HG03095 (cell line): Measurements from ENCODE around the gene ANKRD23.

Source experiments
- ATAC-seq: cut with Tn5 transposase; IDR thresholded peaks from one replicate; pipeline ENCODE4 v1.9.1; 2021; ENCODE audit warnings: moderate library complexity; ENCODE audit not compliant: unreplicated experiment

The ANKRD23 gene

DNA sequence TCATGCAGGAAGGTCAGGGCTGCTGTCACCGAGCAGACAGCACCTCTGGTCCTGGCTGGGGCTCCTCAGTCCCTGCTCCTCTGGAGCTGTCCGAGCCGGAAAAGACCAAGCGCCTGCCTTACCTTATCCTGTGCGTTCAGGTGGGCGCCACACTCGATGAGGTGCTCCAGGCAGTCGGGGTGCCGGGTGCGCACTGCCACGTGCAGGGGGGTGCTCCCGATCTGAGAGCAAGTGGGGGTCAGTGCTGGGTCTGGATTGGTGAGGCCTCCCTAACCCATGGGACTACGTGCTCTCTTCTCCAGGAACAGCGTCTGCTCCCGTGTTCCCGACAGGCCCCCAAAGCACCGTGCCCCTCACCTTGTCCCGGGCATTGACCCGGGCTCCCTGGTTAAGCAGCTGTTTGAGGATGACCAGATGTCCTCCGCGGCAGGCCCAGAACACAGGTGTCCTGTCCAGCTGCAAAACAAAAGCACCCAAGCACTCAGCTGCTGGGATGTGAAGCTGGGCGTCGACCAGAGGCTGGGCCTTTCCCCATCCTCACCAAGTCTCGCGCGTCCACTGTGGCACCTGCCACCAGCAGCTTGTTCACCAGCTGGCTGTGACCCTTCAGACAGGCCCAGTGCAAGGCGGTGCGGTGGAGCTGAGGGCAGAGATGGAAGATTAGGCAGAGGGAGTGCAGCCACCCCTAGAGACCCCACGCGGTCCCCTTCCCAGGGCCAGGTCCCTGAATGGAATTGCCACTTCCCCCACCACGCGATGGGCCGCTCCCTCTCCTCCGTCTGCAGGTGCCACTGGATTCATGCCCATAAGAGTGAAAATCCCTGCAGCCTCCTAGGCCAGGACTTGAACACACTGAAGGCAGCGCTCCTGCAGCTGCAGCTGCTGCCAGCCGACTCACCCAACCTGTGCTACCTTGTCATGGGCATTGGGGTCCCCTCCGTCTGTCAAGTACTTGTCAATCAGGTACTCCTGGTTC is 3.7 kb downstream of the ANKRD23 start:
- ATAC-seq = no peak

DNA sequence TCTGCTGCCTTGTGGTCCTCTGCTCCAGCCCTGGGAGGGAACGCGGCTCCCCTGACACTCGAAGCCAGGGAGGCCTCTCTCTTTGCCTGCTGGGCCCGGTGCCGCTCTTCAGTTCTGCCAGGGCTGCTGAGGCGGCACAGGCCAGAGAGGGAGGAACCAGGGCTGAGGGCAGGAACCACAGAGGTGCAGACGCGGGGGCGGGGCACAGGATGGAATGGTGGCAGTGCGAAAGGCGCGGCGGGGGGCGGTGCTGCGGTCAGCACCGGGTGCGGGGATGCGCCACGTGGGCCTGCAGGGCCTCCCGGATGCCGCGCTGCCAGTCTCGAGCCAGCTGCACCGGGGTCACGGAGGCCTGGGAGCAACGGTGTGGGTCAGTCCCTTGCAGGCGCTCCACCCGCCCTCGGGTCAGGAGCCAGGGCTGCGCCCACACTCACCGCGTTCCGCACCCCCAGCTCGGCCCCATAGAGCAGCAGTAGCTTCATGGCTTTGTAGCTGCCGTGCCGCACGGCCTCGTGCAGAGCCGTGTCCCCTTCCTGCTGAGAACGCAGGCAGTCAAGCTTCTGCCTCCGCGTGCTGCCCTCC is 4.4 kb downstream of the ANKRD23 start:
- ATAC-seq = no peak

GRCh38 chr2:96838345-96839292 is 5.2 kb downstream of the ANKRD23 start:
- no peak for ATAC-seq

- no peak for ATAC-seq
These were observed 6.2 kb downstream of the ANKRD23 start for GRCh38 chr2:96837575-96837974.

DNA sequence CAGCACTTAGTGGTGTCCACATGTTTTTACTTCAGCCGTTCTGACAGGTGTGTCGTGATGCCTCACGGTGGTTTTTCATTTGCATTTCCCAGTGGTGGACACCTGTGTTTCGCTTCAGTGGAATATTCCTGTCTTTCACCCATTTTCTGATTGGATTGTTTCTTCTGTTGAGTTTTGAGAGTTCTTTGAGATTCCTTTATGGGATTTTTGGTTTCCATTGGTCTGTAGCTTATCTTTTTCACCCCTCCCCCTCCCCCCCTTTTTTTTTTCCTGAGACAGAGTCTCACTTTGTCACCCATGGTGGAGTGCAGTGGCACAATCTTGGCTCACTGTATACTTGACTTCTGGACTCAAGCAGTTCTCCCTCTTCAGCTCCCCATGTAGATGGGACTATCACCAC is 8.0 kb downstream of the ANKRD23 start:
- no peak for ATAC-seq

GRCh38 chr2:96832754-96833507 is 10.9 kb downstream of the ANKRD23 start:
- ATAC-seq = no peak

GRCh38 chr2:96832408-96832753 is 11.4 kb downstream of the ANKRD23 start:
- ATAC-seq = no peak

GRCh38 chr2:96831679-96832078 is 12.1 kb downstream of the ANKRD23 start:
- ATAC-seq = no peak

DNA sequence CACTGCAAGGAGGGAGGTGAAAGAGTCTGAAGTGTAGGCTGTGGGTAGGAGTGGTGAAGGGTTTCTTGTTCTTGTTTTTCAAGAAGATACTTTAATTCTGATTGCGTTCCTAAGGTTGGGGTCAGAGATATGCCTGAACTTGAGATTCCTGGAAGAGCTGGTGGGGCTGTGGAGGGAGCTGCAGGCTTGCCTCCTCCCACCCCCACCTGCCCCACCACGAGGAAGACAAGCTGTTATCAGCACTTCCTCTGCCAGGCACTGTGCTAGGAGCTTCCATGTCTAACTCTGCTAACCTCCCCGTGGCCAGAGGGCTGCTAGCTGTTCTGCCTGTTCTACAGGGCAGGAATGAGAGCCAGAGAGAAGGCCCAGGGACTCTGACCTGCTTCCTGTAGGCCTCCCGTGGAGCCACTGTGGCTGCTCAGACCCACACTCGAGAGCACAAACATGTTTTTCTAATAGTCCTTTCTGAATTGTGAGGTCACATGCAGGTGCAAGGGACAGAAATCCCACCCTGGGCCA is 13.7 kb downstream of the ANKRD23 start:
- ATAC-seq = no peak

DNA sequence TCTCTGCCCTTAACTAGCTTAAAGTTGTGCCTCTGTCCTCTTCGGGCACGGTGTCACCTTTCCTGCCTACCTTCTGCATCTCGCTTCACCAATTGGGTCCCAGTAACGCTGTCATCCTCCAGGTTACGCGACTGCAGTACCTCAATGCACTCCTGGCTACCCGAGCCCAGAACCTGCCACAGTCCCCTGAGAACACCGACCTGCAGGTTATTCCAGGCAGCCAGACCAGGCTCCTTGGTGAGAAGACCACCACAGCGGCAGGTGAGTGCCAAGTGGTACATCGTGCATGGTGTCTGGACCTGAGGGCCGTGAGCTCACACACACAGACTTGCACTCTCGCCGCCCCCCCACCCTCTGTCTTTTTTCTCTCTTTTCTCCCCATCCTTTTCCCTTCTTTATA is 14.9 kb downstream of the ANKRD23 start:
- no peak for ATAC-seq

DNA sequence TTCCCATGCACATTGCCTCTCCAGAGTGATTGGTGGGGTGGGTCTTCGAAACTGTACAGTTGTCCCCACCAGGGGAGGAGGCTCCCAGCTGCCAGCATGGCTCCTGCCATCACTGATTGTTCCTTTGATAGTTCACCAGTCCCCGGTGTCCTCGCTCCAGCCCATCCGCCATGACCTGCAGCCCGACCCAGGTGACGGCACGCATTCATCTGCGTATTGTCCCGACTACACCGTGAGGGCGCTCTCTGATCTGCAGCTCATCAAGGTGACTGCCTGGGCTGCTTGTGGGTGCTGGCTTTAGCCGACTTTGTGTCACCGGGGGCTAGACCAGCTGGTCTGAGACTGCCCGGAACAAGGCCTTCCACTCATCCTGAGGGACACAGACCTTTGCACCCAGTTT is 15.4 kb downstream of the ANKRD23 start:
- ATAC-seq = no peak

- ATAC-seq = no peak
These were observed 17.1 kb downstream of the ANKRD23 start for GRCh38 chr2:96826546-96827278.

DNA sequence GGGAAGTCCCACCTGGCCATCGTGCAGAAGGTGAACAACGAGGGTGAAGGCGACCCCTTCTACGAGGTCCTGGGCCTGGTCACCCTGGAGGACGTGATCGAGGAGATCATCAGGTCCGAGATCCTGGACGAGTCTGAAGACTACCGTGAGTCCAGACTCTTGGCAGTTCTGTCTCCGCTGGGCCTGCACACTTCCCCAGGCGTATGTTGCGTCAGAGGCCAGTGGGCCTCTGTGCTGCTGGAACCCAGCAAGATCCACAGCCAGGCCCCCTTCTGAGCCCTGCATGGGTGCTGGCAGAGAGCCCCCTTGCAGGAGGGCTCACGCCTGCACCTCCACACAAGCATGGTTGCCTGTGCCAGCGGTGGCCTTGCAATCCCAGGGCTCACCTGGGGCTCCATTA is 18.8 kb downstream of the ANKRD23 start:
- ATAC-seq = no peak

GRCh38 chr2:96824079-96824870 is 19.5 kb downstream of the ANKRD23 start:
- no peak for ATAC-seq

DNA sequence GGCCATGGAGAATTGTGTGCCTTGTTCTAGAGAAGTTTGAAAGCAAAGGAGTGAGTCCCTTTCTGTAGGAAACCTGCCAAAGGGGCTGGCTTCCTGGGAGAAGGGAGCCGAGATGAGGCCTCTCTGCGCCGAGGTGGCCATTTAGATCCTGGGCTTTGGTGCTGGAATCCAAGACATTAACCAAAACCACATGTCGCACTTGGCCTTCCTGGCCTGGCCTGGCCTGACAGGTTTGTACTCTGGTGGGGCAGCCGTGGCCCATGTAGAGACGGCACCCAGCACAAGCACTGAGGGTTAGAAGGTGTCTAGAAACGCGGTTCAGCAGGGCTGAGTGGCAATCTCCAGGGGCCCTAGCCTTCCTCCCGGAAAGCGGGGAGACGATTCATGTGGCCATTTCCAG is 20.6 kb downstream of the ANKRD23 start:
- no peak for ATAC-seq

- ATAC-seq = no peak
These were observed 21.0 kb downstream of the ANKRD23 start for GRCh38 chr2:96822786-96823185.

- ATAC-seq = no peak
These were observed 22.6 kb downstream of the ANKRD23 start for GRCh38 chr2:96821113-96821675.

DNA sequence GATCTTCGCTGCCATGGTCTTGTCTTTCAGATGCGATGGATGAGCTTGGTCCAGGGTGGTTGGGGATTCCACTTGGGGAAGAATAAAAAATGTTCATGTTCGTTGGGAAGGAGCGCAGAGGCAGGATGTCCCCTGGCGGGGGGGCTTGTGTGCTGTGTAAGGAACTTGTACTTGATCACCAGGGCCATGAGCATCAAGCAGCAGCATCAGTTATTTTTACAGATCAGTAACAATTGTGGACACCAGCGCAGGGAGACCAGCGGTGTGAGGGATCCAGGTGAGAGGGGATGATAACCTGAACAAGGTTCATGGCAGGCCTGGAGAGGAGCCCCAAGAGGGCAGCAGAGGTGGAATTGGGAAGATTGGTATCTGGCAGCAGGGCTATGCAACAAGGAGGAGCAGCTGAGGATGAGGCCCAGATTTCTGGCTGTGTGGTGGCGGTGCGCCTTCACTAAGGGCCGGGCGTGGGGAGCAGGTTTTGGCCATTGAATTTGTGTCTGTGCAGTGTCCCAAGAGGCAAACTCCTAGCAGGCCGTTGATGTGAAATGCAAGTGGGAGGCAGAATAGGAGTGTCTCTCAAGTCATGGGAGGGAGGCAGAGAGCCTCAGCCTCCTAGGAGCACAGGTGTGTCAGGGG is 23.8 kb downstream of the ANKRD23 start:
- no peak for ATAC-seq
